B cell (primary cell): Measurements from ENCODE around the gene AVPI1. TPM values are rescaled to one million over a fixed set of nuclear protein-coding genes. Genes with fewer than 3 reads are reported as not detected.

Experiments used
- ATAC-seq: fragments of 200-7000 bp; cut with Tn5 transposase; one replicate; pipeline ENCODE4 v1.10.0; 2021; ENCODE audit warnings: low read depth, mild to moderate bottlenecking, moderate number of reproducible peaks, moderate library complexity
- CTCF ChIA-PET: fragments of 350-600 bp; sonication (Branson Sonifier 250); formaldehyde crosslinking; loops from one replicate; lab custom pipeline; 2021; ENCODE audit warnings: antibody characterized with exemption, inconsistent platforms; lab: Charles Lee
- POLR2A ChIA-PET: fragments of 350-600 bp; sonication (Branson Sonifier 250); formaldehyde crosslinking; loops from one replicate; lab custom pipeline; 2021; ENCODE audit warnings: antibody characterized with exemption; lab: Charles Lee
- DNase-seq: peaks from one replicate; pipeline ENCODE4 v3.0.0; 2013
- H2AFZ ChIP-seq: 2 replicates; pipeline ENCODE4 v1.6.1; 2012; ENCODE audit warnings: mild to moderate bottlenecking, low read depth, low read length; ENCODE audit not compliant: insufficient read depth, poor library complexity, severe bottlenecking
- H3K27ac ChIP-seq, 2 donors: 1 replicate in 1 of 2; 2 replicates in 1 of 2; pipeline ENCODE4 v1.5.1; 2012 to 2013; ENCODE audit warnings: low read length in 2 of 2, mild to moderate bottlenecking in 2 of 2, moderate library complexity in 1 of 2
- H3K27me3 ChIP-seq, 4 experiments: fragments of 200-600 bp in 1 of 4; sonication (generic) in 1 of 4; replicated peaks in 1 of 4; 1 replicate in 2 of 4; 2 replicates in 2 of 4; pipeline versions ENCODE4 v1.6.1 to v1.7.0; 2013 to 2016; ENCODE audit warnings: low read length in 3 of 4, mild to moderate bottlenecking in 2 of 4, mixed read lengths in 1 of 4, moderate library complexity in 1 of 4; ENCODE audit not compliant: insufficient read depth in 4 of 4, control insufficient read depth in 3 of 4; ENCODE audit errors: control extremely low read depth in 1 of 4
- H3K36me3 ChIP-seq, 2 experiments: replicated peaks in 1 of 2; 1 replicate in 1 of 2; 2 replicates in 1 of 2; pipeline versions ENCODE4 v1.6.1 to v1.7.1; 2013; ENCODE audit warnings: low read length in 1 of 2; ENCODE audit not compliant: insufficient read depth in 2 of 2, control insufficient read depth in 1 of 2; ENCODE audit errors: control extremely low read depth in 1 of 2, extremely low read depth in 1 of 2
- H3K4me1 ChIP-seq, 2 donors: fragments of 200-600 bp in 1 of 2; sonication (generic) in 1 of 2; 1 replicate in 1 of 2; 2 replicates in 1 of 2; pipeline versions ENCODE4 v1.5.1 to v1.6.1; 2013 to 2017; ENCODE audit warnings: low read length in 2 of 2; ENCODE audit not compliant: control insufficient read depth in 2 of 2, insufficient read depth in 2 of 2
- H3K4me2 ChIP-seq: replicated peaks from 2 replicates; pipeline ENCODE3; 2012; ENCODE audit warnings: mild to moderate bottlenecking, low read depth, low read length; ENCODE audit not compliant: poor library complexity, severe bottlenecking
- H3K4me3 ChIP-seq, 5 experiments: fragments of 200-600 bp in 1 of 5; sonication (generic) in 1 of 5; 1 replicate in 3 of 5; 2 replicates in 2 of 5; pipeline versions ENCODE4 v1.5.1 to v1.7.0; 2011 to 2016; ENCODE audit warnings: low read length in 4 of 5, mild to moderate bottlenecking in 4 of 5, low read depth in 2 of 5, control low read depth in 1 of 5, moderate library complexity in 1 of 5; ENCODE audit not compliant: insufficient read depth in 1 of 5; ENCODE audit errors: control extremely low read depth in 1 of 5, extremely low read depth in 1 of 5
- H3K79me2 ChIP-seq: fragments of 200-600 bp; sonication (generic); one replicate; pipeline ENCODE4 v1.6.0; 2016; ENCODE audit warnings: low read length; ENCODE audit not compliant: control insufficient read depth, insufficient read depth
- H3K9ac ChIP-seq: fragments of 200-600 bp; sonication (generic); 2 replicates; pipeline ENCODE4 v1.6.1; 2017; ENCODE audit warnings: mild to moderate bottlenecking, low read length, moderate library complexity
- H3K9me3 ChIP-seq, 3 donors: one replicate each; pipeline versions ENCODE4 v1.6.1 to v1.7.1; 2013; ENCODE audit warnings: low read length in 2 of 3; ENCODE audit not compliant: control insufficient read depth in 2 of 3, insufficient read depth in 1 of 3; ENCODE audit errors: control extremely low read depth in 1 of 3
- H4K20me1 ChIP-seq: 2 replicates; pipeline ENCODE4 v1.6.0; 2012; ENCODE audit warnings: mild to moderate bottlenecking, low read length; ENCODE audit not compliant: insufficient read depth, control insufficient read depth, poor library complexity, severe bottlenecking
- H3K27ac Mint-ChIP-seq: one replicate; pipeline ENCODE4 v1.8.0; 2021; ENCODE audit warnings: mixed read lengths
- H3K27me3 Mint-ChIP-seq: one replicate; pipeline ENCODE4 v1.8.0; 2021; ENCODE audit warnings: mixed read lengths
- H3K4me1 Mint-ChIP-seq: one replicate; pipeline ENCODE4 v1.8.0; 2021; ENCODE audit warnings: mixed read lengths
- H3K4me3 Mint-ChIP-seq: one replicate; pipeline ENCODE4 v1.8.0; 2021; ENCODE audit warnings: mixed read lengths
- H3K9me3 Mint-ChIP-seq: one replicate; pipeline ENCODE4 v1.8.0; 2022; ENCODE audit warnings: mixed read lengths; ENCODE audit not compliant: insufficient read depth
- CTCF ChIP-seq: fragments of 200-600 bp; IDR thresholded peaks from one replicate; pipeline ENCODE4 v1.8.0; 2022; ENCODE audit warnings: antibody characterized with exemption, mild to moderate bottlenecking
- EZH2 ChIP-seq: IDR thresholded peaks from 2 replicates; pipeline ENCODE4 v1.6.1; 2012; ENCODE audit warnings: borderline replicate concordance, low read depth, mild to moderate bottlenecking, moderate library complexity, low read length; ENCODE audit not compliant: insufficient read depth, poor library complexity, severe bottlenecking
- WGBS: methylation state at CpG from one replicate; pipeline ENCODE4 v1.1.5; 2013; ENCODE audit warnings: missing lambda C conversion rate; ENCODE audit not compliant: insufficient coverage; 5-methylcytosine and 5-hydroxymethylcytosine counted together
- intact Hi-C: fragments of 100-400 bp; cut with micrococcal nuclease; formaldehyde crosslinking; loops from one replicate; pipeline ENCODE4 v1.10.0; 2022
- polyA plus RNA-seq: library from polyadenylated mRNA; depleted of rRNA; stranded (reverse); fragments of >200 nt; gene quantifications from 2 replicates; pipeline ENCODE4 v1.2.3, GENCODE V29; 2012
- total RNA-seq, 2 donors: library from RNA; stranded (reverse); fragments of 120-200 nt in 1 of 2; gene quantifications; 1 replicate in 1 of 2; 2 replicates in 1 of 2; pipeline versions ENCODE4 v1.2.3 to v1.2.4, GENCODE V29; 2013 to 2022

Gene AVPI1
- total and polyA plus RNA-seq, 2 donors (not counting 1 experiment from before 2014, with no cell fraction given) = 3.6 to 3.9 TPM

- Histone ChIP-seq H3K9me3 (no peaks in the 10 kb centered on the region), H3K4me3 (peak overlapping the region; percentile 21 to 80 (median 76)), H3K9ac (peak overlapping the region; percentile 84), H3K27me3 (peaks cover 0 to 5% (median 0%) of the 10 kb centered on the region in 4 experiments), H2AFZ (peak overlapping the region; percentile 91), H3K27ac (peak overlapping the region; percentile 57 to 73), H3K4me1 (peaks cover 4 to 15% of the 10 kb centered on the region in 2 donors), H4K20me1 (no peaks in the 10 kb centered on the region), H3K79me2 (no peaks in the 10 kb centered on the region), H3K36me3 (no peaks in the 10 kb centered on the region), H3K4me2 (peak overlapping the region; percentile 95)
- Mint-ChIP-seq H3K4me3 (peak overlapping the region; percentile 90), H3K27me3 (peaks cover 4% of the 10 kb centered on the region), H3K4me1 (peaks cover 14% of the 10 kb centered on the region), H3K9me3 (no peaks in the 10 kb centered on the region), H3K27ac (peak overlapping the region; percentile 79)
- WGBS = 76% methylated on average over 13 of the region's 14 CpGs
- ATAC-seq (no peak), DNase-seq (no peak)
- ChIA-PET POLR2A (interaction anchor here (1.1 to 2.0 kb wide), 2 partner anchors 47 to 48 kb away, joined by 7 to 17 read pairs; partner anchors contain the start of gene ZFYVE27), CTCF (interaction anchor here (0.8 to 4.0 kb wide), 9 partner anchors 9 to 354 kb away, joined by 3 to 96 read pairs (median 7); partner anchors contain the start of gene ZFYVE27)
- no peak for TF ChIP-seq CTCF
- TF ChIP-seq EZH2 = no peak
- intact Hi-C loops = loop anchor here (1.0 to 5.0 kb wide), 8 partner anchors 12 to 354 kb away; partner anchors contain the start of genes MORN4, PI4K2A, RRP12 and ZFYVE27
Measured at GRCh38 chr10:97687785-97688781, 1.0 kb upstream of the AVPI1 start.
